GM19438 (cell line): ENCODE data around the gene CGREF1.

Source experiments
- ATAC-seq: cut with Tn5 transposase; IDR thresholded peaks from one replicate; pipeline ENCODE4 v1.9.1; 2021; ENCODE audit warnings: low read depth; ENCODE audit not compliant: unreplicated experiment

Gene CGREF1, protein sequence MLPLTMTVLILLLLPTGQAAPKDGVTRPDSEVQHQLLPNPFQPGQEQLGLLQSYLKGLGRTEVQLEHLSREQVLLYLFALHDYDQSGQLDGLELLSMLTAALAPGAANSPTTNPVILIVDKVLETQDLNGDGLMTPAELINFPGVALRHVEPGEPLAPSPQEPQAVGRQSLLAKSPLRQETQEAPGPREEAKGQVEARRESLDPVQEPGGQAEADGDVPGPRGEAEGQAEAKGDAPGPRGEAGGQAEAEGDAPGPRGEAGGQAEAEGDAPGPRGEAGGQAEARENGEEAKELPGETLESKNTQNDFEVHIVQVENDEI

DNA sequence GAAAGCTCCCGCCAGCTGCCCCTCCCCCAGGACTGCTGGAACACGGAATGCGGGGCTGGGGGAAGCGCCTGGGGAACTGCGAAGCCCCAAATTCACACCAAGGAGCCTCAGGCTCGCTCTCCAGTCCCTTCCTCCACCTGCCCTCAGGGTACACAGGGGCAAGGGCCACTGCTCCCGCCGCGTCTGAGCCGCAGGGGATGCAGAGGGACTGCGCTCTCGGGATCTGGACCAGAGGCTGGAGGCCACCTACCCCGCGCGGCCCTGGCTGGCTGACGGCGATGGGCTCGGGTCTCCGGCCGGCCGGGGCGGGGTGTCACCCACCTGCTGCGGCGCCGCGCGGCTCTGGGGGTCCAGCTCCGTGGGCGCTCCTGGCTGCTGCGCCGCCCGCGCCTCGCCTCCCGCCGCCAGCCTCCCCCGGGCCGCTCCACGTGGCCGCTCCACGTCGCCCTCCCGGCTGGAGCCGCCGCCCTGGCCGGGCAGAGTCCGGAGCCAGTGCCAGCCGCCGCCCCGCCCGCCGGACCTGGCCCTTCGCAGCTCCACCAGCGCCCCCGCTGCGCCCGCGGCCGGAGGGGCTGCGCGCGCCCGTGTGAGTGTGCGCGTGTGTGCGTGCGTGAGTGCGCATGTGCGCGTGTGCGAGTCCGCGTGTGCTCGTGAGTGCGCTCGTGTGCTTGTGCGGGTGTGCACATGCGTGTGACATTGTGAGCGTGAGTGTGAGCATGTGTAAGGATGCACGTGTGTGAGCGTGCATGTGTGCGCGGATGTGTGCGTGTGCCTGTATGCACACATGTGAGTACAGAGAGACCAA, at the start of gene CGREF1:
CGREF1 (minus strand) TSS at position 604 of the 805 bp plus-strand sequence. CDS start 14,762 bp downstream, outside the sequence.
- ATAC-seq: no peak

DNA sequence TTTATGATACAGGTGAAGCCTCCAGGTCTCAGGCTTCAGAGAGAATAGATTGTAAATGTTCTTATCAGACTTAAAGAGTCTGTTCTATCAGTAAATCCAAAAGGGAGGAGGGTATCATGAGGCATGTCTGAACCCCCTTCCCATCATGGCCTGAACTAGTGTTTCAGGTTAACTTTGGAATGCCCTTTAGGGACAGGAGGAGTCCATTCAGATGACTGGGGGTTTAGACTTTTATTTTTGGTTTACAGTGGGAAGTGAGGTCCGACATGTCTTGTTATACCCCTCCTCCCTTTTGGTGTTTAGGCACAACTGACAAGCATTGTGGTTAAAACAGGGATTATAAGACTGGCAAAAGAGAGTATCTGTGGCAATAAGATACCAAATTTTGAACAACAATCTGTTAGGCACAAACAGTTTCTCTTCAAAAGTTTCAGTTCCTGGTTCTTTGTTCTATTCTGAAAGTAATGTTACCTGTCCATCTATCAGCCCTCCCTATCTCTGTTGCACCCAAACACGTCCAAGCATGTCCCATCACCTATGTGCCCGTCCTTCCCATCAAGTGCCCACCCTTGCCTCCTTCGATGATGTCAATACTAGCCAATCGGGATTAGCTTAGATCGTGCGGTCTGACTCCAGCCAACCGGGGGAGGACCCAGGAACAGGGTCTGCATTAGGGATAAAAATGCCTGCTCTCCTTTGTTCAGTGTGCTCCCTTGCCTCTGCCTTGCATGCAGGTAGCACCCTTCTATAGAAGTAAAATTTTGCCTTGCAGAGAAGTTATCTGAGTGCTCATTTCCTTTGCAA, 46.2 kb upstream of the CGREF1 start:
- no peak for ATAC-seq

DNA sequence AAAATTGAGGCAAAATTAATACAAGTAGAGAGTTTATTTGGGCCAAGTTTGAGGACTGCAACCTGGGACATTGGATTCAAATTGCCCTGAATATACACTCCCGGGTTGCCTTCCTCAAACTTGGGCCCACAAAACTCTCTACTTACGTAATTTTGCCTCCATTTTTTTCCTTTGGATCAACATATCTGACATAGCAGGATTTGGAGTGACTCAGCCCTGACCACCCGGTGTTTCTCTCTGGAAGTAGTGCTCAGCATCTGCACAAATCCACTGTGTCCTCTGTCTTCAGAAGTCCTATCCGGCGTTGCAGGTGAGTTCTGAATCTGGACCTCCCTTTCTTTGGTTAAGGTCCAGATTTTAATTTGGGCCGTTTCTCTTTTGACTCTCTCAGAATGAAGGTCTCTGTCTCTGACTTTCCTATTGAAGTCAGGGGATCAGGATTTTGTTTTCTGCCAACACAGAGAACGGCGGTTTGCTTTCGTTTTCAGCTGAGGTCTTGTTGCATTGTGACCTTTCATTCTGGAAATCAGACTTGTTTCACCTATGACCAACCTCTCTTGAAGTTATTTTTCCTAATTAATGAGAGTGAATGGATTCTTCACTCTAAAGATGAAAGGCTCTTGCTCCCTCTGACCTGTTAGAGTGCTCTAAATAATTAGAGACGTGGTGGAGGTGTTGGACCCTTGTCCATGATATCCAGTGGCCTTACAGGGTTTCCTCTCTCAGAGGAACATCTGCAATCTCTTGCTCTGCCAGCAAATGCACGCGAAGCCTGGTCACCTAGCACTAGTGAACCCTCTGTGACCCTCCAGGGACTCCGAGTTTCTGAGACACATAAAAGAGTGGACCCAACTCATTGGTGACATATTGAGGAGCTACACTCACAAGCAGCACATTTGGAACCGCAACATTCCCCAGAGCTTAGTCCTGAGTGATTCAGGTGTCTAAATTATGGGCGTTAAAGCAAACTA, 43.5 kb upstream of the CGREF1 start:
- no peak for ATAC-seq

DNA sequence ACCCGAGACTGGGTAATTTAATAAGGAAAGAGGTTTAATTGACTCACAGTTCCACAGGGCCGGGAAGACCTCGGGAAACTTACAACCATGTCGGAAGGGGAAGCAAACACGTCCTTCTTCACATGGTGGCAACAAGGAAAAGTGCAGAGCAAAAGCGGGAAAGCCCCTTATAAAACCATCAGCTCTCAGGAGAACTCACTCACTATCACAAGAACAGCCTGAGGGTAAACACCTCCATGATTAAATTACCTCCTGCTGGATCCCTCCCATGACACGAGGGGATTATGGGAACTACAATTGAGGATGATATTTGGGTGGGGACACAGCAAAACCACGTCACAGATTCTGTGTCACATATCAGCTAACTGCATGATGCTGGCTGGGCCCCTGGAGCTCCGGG, 41.3 kb upstream of the CGREF1 start:
- ATAC-seq: no peak

DNA sequence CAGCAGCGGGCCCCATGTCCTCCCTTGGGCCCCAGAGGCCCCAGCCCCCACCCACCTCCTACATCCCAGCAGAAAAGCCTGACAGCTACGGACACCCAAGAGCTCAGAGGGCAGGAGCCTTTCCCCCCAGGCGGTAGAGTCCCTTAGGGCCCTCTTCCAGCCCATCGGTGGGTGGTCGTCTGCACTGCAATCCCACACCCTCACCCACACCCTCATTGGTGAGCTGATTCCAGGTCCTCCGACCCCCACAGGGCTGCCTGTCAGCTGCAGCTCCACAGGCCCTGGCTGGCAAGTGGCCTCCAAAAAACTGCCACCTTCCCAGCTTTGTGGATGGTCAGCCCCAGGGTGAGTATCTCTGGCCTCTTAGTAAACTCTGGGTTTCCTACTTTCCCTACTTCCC, 40.3 kb upstream of the CGREF1 start:
- ATAC-seq: no peak

DNA sequence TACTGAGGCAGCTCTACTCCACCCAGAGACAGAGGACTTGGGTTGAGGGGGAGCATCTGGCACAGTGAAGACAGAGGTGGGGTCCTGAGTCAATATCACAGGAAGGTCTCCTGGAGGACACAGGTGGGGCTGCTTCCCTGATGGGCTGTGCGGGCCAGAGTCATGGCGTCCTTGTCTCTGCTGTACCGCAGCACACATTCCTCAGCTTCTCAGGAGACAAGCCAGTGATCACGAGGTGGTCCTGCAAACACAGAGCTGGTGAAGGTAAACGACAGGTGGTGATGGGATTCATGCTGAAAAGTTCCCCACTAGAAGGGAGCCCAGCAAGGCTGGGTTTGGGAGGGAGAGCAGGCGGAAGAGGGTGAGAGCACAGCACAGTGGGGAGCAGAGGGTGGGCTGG, 39.5 kb upstream of the CGREF1 start:
- ATAC-seq: no peak

DNA sequence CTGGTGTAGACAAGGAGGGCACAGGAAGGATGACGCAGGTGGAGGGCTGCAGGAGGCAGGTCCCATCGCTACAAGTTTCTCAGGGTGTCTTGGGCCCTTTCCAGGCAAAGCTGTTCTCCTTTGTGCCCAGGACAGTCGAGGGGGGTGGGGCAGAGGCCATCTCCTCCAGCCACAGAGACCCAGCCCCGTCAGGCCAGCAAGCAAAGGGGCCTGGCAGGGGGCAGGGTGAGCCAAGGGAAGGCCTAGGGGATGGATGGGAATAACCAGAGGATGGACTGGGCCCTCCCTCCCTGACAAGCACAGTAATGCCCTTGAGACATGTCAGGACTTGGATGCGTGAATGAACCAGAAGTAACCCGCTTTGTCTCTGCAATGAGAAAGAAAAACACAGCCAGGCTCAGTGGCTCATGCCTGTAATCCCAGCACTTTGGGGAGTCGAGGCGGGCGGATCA, 36.2 kb upstream of the CGREF1 start:
- no peak for ATAC-seq

DNA sequence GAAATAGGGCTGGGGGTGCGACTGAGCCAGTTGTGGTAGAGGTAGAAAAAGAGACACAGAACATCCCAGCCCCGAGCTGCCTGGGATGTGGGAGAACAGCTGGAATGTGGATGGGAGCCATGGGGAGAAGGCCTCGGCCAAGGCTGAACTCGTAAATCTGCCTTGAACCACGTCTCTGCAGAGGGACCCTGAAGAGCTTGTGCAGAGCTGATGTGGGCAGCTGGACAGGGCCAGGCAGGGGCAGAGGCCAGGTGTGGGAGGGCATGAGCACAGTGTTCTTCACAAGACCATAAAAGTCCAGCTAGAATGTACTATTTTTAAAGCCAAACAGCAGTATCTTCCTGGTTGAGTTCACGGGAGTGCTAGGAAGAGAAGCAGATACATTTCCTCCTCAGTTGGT, 35.6 kb upstream of the CGREF1 start:
- no peak for ATAC-seq

DNA sequence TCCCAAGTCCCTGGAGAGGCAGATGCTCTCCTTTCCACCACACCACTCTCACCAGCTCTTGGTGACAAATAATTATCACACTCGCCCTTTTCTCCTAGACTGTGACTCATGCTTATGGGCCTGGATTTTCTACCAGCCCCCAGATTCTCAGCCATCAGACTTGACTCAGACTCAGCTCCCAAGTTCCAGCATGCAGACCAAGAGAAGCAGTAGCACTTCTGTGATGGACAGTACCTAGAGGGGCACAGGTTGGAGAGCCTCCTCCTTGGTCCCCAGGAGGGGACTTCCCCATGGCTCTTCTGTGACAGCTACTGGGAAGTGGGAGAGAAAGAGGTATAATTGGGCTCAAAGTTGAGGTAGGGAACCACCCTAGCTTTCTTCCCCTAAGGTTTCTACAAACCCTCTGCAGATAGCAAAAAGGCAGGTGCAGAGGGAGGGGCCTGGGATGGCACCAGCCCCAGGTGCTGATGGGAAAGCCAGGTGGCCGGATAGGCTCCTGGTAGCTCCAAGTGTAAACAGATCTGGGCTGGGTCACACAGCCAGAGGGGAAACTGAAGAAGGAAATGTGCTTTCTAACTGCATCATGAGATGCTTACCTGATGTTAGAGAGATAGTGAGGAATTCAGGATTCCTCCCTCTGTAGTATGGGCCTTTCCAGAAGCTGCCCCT, 34.0 kb upstream of the CGREF1 start:
- no peak for ATAC-seq

DNA sequence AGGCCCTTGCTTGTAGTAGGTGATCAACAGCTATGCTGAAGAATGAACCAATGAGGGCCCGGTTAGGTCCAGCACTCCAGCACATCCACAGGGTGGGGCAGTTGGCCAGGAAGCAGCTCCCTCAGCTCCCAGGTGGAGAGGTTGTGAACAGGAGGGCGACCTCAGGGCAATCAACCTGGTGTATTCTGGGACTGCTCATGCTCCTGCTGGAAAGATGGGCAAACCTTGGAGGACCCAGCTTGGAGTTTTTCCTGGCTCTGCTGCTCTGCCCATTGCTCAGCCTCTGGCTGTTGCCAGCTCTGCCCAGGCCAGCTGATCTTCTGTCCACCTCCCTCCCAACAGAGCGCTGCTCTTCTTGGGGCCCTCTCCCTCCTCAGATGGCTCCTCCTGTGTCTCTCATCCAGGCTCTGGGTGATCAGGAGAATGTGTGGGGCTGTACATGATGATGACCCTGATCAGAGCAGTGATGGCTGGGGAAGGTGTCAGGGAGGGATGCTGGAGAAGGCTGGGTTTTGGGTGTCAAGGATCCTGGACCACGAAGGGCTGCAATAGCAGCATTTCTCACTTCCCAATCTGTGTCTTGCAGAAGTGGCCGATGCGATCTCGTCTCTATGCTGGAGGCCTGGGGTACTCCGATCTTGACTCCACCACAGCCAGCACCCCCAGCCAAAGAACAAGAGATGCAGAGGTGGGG, 33.3 kb upstream of the CGREF1 start:
- ATAC-seq: no peak

DNA sequence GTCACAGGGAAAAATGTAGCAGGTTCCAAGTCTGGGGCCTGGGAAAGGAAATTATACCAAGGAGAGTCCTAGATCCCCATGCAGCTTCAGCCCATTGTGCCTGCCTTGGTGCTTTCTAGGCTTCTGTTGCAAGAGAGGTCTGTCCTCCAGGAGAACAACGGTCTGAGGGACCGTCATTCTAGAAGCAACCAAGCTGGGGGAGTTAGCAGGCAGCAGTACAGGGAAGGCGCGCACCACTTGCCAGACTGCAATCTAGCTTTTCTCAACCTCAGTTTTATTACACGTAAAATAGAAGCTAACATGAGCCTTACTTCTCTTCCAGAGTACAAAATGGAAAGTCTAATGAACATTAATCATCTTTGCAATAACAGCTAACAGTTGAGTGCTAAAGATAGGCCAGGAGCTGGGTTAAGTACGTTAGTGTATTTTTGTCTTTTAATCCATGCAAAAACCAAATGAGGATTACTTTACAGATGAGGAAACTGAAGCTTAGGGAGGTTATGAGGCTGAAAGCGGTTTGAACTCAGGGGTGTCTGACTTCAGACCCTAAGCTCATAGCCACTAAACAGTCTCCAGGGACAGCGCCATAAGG, 31.8 kb upstream of the CGREF1 start:
- ATAC-seq: no peak

DNA sequence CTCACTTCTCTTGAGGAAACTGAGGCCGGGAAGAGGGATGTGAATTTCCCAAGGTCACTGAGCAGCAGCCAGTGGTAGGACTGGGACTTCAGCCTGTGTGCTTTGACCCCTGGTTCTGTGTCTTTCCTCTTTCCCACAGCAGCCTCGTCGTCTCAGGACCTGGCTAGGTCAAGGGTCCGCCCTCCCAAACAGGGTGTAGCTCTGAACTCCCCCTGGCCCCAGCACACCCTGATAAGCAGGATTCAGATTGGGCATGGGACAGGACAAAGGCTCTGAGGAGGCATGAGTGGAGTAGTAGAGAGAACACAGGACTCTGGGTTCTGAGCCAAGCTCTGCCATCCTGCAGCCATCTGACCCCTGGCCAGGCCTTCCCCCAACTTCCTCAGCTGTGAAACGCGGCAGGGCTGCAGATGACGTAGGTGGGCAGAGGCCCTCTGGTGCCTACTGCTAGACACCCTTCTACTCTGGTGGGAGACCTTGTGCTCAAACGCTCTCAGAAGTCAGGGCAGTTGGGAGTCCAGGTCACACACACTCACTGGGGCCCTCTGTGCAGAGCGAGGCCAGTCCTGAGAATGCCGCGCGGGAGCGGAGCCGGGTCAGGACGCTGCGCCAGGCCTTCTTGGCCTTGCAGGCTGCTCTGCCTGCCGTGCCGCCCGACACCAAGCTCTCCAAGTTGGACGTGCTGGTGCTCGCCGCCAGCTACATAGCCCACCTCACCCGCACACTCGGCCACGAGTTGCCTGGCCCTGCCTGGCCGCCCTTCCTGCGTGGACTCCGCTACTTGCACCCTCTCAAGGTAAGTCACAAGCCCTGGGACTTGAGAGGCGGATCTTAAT, 30.9 kb upstream of the CGREF1 start:
- no peak for ATAC-seq

DNA sequence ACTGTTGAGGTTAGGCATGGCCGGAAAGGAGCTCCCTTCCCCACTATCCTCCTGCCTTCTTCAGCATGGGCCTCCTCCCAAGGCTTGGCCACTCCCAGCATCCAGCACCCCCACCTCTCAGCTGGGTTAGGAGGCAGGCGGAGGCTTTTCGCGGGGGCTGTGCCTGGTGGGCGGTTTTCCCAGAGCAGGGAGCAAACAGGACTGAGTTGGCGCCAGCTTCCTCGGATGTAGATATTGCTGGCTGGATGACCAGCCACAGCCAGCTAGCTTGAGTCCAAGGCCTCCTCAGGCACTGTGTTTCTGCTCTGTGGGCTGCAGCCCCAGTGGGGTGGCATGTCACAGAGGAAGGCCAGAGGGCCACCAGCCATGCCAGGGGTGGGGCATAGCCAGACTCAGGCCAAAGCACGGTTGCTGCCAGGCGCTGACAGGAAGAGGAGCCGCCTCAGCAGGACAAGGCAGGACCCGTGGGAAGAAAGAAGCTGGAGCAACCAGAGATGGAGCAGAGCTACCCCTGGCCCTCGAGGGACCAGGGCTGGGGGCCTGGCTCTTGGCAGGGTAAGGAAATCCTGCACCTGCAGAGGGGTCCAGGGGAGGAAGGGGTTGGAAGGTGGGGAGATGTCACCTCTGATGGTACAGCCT, 30.0 kb upstream of the CGREF1 start, which contains the start of gene TCF23:
TCF23 (plus strand) TSS at position 204 of the 639 bp plus-strand sequence; CDS start at position 334, 130 bp downstream.
- ATAC-seq: no peak

DNA sequence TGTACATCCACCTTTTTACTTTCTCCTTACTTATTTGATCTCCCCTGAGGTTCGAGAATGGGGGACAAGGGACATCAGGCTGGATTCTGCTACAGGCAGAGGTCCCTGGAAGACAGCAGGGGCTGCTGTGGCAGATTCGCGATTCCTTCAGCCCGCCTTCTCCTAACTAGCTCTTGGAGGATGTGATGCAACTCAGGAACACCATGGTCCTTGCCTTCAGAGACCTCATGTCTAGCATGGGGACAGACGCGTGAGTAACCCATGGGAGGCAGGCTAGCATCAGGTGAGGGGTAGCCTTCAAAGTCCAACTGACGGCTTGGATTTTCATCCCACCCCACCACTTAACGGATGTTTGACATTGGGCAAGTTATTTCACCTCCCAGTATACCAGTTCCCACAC, 29.0 kb upstream of the CGREF1 start:
- no peak for ATAC-seq

DNA sequence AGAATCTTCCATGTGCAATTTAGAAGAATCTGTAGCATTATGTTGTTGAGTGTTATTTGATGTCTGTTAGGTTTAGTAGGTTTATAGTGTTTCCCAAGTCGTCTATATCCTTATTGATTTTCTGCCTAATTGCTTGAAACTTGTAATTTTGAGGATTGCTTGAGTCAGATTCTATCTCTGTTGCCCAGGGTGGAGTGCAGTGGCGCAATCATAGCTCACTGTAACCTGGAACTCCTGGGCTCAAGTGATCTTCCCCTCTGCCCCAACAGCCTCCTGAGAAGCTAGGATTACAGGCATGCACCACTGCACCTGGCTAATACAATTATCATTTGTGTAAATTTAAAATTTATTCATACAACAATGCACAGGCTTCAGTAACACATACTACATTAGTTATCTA, 26.8 kb upstream of the CGREF1 start:
- ATAC-seq: no peak

DNA sequence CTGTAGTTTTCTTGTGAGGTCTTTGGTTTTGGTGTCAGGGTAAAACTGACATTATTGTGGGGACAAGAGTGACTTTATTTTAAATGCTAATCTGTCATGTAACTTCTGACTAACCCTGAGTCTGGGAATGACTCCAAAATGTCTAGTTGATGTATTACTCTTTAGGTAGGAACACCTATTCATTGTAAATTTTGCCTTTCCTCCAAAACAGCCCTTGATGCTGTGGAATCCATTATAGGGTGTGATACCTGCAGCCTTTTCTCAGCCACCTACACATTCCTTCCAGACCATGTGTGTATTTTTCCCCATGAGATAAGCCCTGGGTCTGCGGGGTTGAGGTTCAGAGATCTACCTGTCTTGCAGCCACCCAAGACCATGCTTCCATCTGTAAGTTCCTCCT, 24.4 kb upstream of the CGREF1 start:
- no peak for ATAC-seq

DNA sequence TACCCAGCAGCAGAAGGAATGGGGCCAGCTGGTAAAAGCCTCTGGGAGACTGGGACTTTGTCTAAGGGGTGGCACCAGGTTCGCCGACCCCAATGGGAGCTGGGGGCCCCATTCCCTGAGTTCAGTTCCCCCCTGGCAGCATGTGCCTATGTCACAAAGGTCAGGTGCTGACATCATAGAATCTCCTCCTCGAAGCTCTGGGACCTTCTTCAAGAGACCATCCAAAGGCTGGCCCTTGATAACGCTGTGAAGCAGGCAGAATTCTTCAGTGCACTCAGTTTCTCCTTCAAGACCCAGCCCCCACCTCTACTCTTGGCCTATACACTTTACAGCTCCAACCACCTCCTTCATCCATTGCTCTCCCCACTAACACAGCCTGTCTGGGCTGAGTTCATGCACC, 20.4 kb upstream of the CGREF1 start, which contains the start of gene PRR30:
PRR30 (minus strand) TSS at position 101 of the 400 bp plus-strand sequence. CDS start 1,081 bp downstream, outside the sequence.
- no peak for ATAC-seq
